GM12878 (cell line): ENCODE measurements around the gene TBCD. TPM values are rescaled to one million over a fixed set of nuclear protein-coding genes. Genes with fewer than 3 reads are reported as not detected.

ENCODE experiments used
- ATAC-seq: fragments of 200-7000 bp; cut with Tn5 transposase; 3 replicates; pipeline ENCODE4 v1.9.1; 2020; ENCODE audit warnings: mild to moderate bottlenecking, moderate library complexity
- BruUV-seq: library from RNA; stranded (reverse); fragments of 400-500 nt; replicated peaks from 2 replicates; lab custom pipeline; 2021; lab: Mats Ljungman, UMichigan
- CTCF ChIA-PET: fragments of 300-600 bp; sonication (Branson Sonifier 250); formaldehyde crosslinking; extraction: SDS; loops from one replicate; lab custom pipeline; 2021; ENCODE audit warnings: inconsistent platforms; lab: Yijun Ruan, JAX
- POLR2A ChIA-PET: fragments of 350-600 bp; formaldehyde crosslinking; extraction: SDS; loops from one replicate; lab custom pipeline; 2021; ENCODE audit warnings: inconsistent platforms; lab: Charles Lee
- RAD21 ChIA-PET: fragments of 300-600 bp; sonication (Branson Sonifier 250); formaldehyde crosslinking; loops from one replicate; lab custom pipeline; 2023; ENCODE audit warnings: antibody characterized with exemption; ENCODE audit not compliant: unreplicated experiment; lab: Charles Lee
- SMC1A ChIA-PET: fragments of 300-600 bp; sonication (Branson Sonifier 250); formaldehyde crosslinking; loops from one replicate; lab custom pipeline; 2023; ENCODE audit not compliant: unreplicated experiment, uncharacterized antibody; lab: Charles Lee
- DNase-seq: peaks from one replicate; pipeline ENCODE4 v3.0.0-alpha.2; 2011; ENCODE audit warnings: low read depth, low spot score
- FAIRE-seq: peaks from 3 replicates; lab custom pipeline; 2011; peaks lifted over from hg19 to GRCh38; lab: Jason Lieb, UNC
- H2AFZ ChIP-seq: 2 replicates; pipeline ENCODE4 v1.6.0; 2011; ENCODE audit warnings: low read depth, low read length, control low read depth; ENCODE audit not compliant: control insufficient read depth
- H3K27ac ChIP-seq: 2 replicates; pipeline ENCODE4 v1.5.1; 2011; ENCODE audit warnings: control low read depth; ENCODE audit not compliant: control insufficient read depth, insufficient read depth
- H3K27me3 ChIP-seq, 2 experiments: replicated peaks in 1 of 2; 2 replicates each; pipeline versions ENCODE4 v1.6.0 to v1.6.1; 2011; ENCODE audit warnings: low read length in 1 of 2; ENCODE audit not compliant: control insufficient read depth in 2 of 2, insufficient read depth in 2 of 2
- H3K36me3 ChIP-seq, 2 experiments: 2 replicates each; pipeline ENCODE4 v1.5.1; 2011; ENCODE audit warnings: low read length in 1 of 2; ENCODE audit not compliant: control insufficient read depth in 2 of 2, insufficient read depth in 2 of 2
- H3K4me1 ChIP-seq: 2 replicates; pipeline ENCODE4 v1.6.1; 2011; ENCODE audit warnings: mild to moderate bottlenecking, low read length, moderate library complexity, mixed read lengths; ENCODE audit not compliant: control insufficient read depth, insufficient read depth
- H3K4me2 ChIP-seq: 2 replicates; pipeline ENCODE4 v1.6.0; 2011; ENCODE audit warnings: control low read depth; ENCODE audit not compliant: control insufficient read depth, insufficient read depth
- H3K4me3 ChIP-seq: fragments of 200-600 bp; sonication (generic); 2 replicates; pipeline ENCODE4 v1.5.1; 2016
- H3K79me2 ChIP-seq: 2 replicates; pipeline ENCODE4 v1.6.0; 2011; ENCODE audit warnings: low read length; ENCODE audit not compliant: control insufficient read depth, insufficient read depth
- H3K9ac ChIP-seq: 2 replicates; pipeline ENCODE4 v1.8.0; 2011; ENCODE audit warnings: low read length, control low read depth, mixed read lengths; ENCODE audit not compliant: control insufficient read depth, insufficient read depth
- H3K9me3 ChIP-seq: replicated peaks from 3 replicates; pipeline ENCODE4 v1.5.1; 2011; ENCODE audit warnings: mild to moderate bottlenecking, low read length; ENCODE audit not compliant: control insufficient read depth, insufficient read depth
- H4K20me1 ChIP-seq: 2 replicates; pipeline ENCODE4 v1.6.0; 2011; ENCODE audit not compliant: control insufficient read depth, insufficient read depth
- ATF7 ChIP-seq: fragments of 450-650 bp; IDR thresholded peaks from 2 replicates; pipeline ENCODE4 v1.6.1; 2016; ENCODE audit warnings: low read depth, mild to moderate bottlenecking
- BMI1 ChIP-seq: fragments of 450-650 bp; IDR thresholded peaks from 2 replicates; pipeline ENCODE4 v1.6.1; 2016; ENCODE audit warnings: mild to moderate bottlenecking, moderate library complexity, borderline replicate concordance
- GATAD2B ChIP-seq: fragments of 450-650 bp; conservative IDR thresholded peaks from 2 replicates; pipeline ENCODE4 v1.6.1; 2017; ENCODE audit warnings: low read depth, mild to moderate bottlenecking, moderate library complexity
- HDAC2 ChIP-seq: fragments of 200-600 bp; sonication (generic); IDR thresholded peaks from 2 replicates; pipeline ENCODE4 v1.6.1; 2017
- IRF4 ChIP-seq: IDR thresholded peaks from 2 replicates; pipeline ENCODE4 v1.6.1; 2011; ENCODE audit warnings: low read depth, low read length
- MXI1 ChIP-seq: fragments of 150-350 bp; IDR thresholded peaks from 2 replicates; pipeline ENCODE4 v1.6.1; 2011; ENCODE audit warnings: low read depth, mild to moderate bottlenecking, inconsistent platforms, low read length, improper control_type of control experiment
- MYB ChIP-seq: fragments of 150-350 bp; IDR thresholded peaks from 2 replicates; pipeline ENCODE4 v1.6.1; 2014; ENCODE audit warnings: mild to moderate bottlenecking, low read depth, low read length, borderline replicate concordance
- NFYB ChIP-seq: IDR thresholded peaks from 2 replicates; pipeline ENCODE4 v1.6.1; 2011; ENCODE audit warnings: low read depth, mild to moderate bottlenecking, low read length, improper control_type of control experiment, moderate library complexity; ENCODE audit not compliant: insufficient read depth
- PRDM15 ChIP-seq: fragments of 450-650 bp; formaldehyde crosslinking; IDR thresholded peaks from 2 replicates; pipeline ENCODE4 v1.4.0; 2020; ENCODE audit warnings: mild to moderate bottlenecking, moderate library complexity
- TCF3 ChIP-seq: IDR thresholded peaks from 2 replicates; pipeline ENCODE4 v1.6.1; 2012; ENCODE audit warnings: low read depth, mild to moderate bottlenecking, low read length, borderline replicate concordance; ENCODE audit not compliant: insufficient read depth
- ZNF274 ChIP-seq: IDR thresholded peaks from one replicate; pipeline ENCODE4 v1.8.0; 2011; ENCODE audit not compliant: insufficient read length, insufficient read depth
- WGBS: methylation state at CpG from one replicate; pipeline ENCODE4 v1.1.6; 2016; ENCODE audit warnings: low lambda C conversion rate; ENCODE audit not compliant: insufficient replicate concordance, insufficient coverage; ENCODE audit errors: missing lambda C conversion rate; 5-methylcytosine and 5-hydroxymethylcytosine counted together
- in situ Hi-C: fragments of 300-500 bp; cut with MboI; formaldehyde crosslinking; loops from 9 replicates; pipeline ENCODE4 v1.14.3; 2018; ENCODE audit warnings: mixed read lengths
- intact Hi-C: fragments of 100-400 bp; cut with micrococcal nuclease; formaldehyde crosslinking; loops from one replicate; pipeline ENCODE4 v1.14.2; 2022; ENCODE audit not compliant: unreplicated experiment
- polyA plus RNA-seq, 11 experiments: library from polyadenylated mRNA; depleted of rRNA in 4 of 11; unstranded in 6 of 11; stranded (reverse) in 5 of 11; fragments of >200 nt; fragmentation: Nextera tagmentation in 4 of 11; fragmentation: Illumina TruSeq in 1 of 11; extraction: Ambion mirVana in 4 of 11; extraction: Trizol in 1 of 11; gene quantifications; 1 replicate in 1 of 11; 2 replicates in 10 of 11; pipeline versions ENCODE4 v1.2.1 to v1.2.3, GENCODE V29; 2011 to 2016; ENCODE audit warnings: inconsistent platforms in 2 of 11, missing spikeins in 2 of 11, low read depth in 1 of 11
- total RNA-seq, 4 experiments: library from RNA; depleted of rRNA in 3 of 4; stranded (reverse); fragments of >200 nt in 3 of 4; fragmentation: Illumina TruSeq in 1 of 4; extraction: Trizol in 1 of 4; gene quantifications; 2 replicates each; pipeline versions ENCODE4 v1.2.1 to v1.2.3, GENCODE V29; 2013 to 2021

Gene TBCD
- total and polyA plus RNA-seq, 10 of the 15 experiments (the other 5 are each of a cell fraction or from before 2014, with no cell fraction given): 10.3 to 114 (median 52.4) TPM

DNA sequence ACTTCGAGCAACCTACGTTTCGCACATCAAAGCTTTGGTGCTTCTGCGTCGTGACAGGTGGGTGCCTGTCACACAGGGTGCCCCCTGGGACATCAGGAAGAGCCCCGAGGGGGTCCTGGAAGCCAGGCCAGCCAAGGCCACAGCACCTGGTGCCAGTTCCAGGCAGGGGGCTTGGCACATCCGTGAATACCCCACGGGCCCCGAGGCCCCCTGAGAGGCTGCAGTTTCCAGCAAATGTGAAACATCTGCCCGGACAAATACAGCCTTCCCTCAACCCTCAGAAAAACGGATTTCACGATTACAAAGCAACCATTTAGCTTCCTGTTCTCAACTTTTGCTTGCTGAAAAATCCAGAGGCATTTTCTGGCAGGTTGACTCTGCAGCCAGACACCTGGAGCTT is 218.2 kb downstream of the TBCD start (continued):
- TF ChIP-seq PRDM15: no peak
- no peak for TF ChIP-seq HDAC2
- TF ChIP-seq NFYB: no peak

DNA sequence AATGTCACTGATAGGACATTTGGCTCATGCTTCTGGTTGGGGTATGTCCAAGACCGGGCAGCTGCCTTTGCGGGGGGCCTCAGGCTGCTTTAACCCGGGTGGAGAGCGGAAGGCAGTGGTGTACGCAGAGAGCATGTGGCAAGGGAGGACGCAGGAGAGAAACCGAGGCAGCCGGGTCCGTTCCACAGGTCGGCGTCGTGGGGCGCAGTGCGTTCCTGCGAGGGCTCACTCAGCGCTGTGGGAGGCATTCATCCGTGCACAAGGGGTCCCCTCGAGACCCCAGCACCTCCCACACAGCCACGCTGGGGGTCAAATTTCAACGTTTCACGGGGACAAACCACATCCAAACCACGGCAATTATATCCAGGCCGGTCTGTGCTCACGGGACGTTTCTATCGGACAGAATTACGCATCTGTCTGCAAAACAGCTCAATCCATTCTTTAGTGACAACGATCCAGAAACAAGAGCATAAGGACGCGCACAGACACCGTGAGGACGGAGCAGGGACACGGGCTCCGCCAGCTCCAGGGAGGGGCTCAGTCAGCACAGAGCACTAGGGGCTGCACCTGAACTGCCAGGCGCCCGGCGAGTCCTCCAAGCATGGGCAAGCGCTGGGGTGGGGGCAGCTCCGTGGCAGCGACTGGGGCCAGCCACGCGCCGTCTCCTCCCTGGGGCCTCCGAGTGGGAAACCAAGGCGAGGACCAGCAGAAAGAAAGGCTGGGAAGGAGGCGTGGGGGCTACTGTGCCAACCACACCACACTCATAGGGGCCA is 219.1 kb downstream of the TBCD start:
- intact Hi-C loops (no loop called here), in situ Hi-C loops (no loop called here)
- no peak overlapping the region for H2AFZ ChIP-seq
- ChIA-PET POLR2A (no interaction called here), RAD21 (no interaction called here), CTCF (no interaction called here), SMC1A (no interaction called here)
- no peaks in the 10 kb centered on the region for H3K9me3 ChIP-seq
- BruUV-seq: no TSS peak
- H3K4me2 ChIP-seq: no peak overlapping the region
- peaks cover 32% of the 10 kb centered on the region for H3K4me1 ChIP-seq
- DNase-seq: no peak
- H3K27ac ChIP-seq: no peak overlapping the region
- H3K9ac ChIP-seq: no peak overlapping the region
- FAIRE-seq: no peak
- H3K79me2 ChIP-seq: no peaks in the 10 kb centered on the region
- WGBS: 80% methylated on average over 43 of the region's 46 CpGs
- H3K27me3 ChIP-seq: no peaks in the 10 kb centered on the region
- H3K36me3 ChIP-seq: no peaks in the 10 kb centered on the region
- ATAC-seq: no peak
- H3K4me3 ChIP-seq: no peak overlapping the region
- H4K20me1 ChIP-seq: no peaks in the 10 kb centered on the region
- no peak for TF ChIP-seq BMI1
- no peak for TF ChIP-seq GATAD2B
- no peak for TF ChIP-seq MXI1
- no peak for TF ChIP-seq ZNF274
- TF ChIP-seq ATF7: no peak
- TF ChIP-seq IRF4: no peak
- no peak for TF ChIP-seq PRDM15
- no peak for TF ChIP-seq MYB
- TF ChIP-seq TCF3: no peak
